Epithelial cell of esophagus (primary cell): Measurements from ENCODE around the gene DNAJC9.
A peak's percentile ranks its signal among the peaks of the same experiment; 100 is the strongest.

ENCODE experiments used
- DNase-seq: peaks from one replicate; pipeline ENCODE4 v3.0.0; 2010; ENCODE audit warnings: low read depth
- H3K4me3 ChIP-seq: 2 replicates; pipeline ENCODE4 v1.5.1; 2011; ENCODE audit warnings: mild to moderate bottlenecking, low read length, control low read depth
- CTCF ChIP-seq: IDR thresholded peaks from 2 replicates; pipeline ENCODE4 v1.5.1; 2011; ENCODE audit warnings: low read depth, mild to moderate bottlenecking, low read length, control low read depth, inconsistent platforms; ENCODE audit not compliant: insufficient read depth; ENCODE audit errors: missing control alignments

Gene DNAJC9

GRCh38 chr10:73246646-73247508 is at the start of gene DNAJC9:
Gene DNAJC9, minus strand, starts transcription at chr10:73247255. Its CDS starts 66 bp downstream, at chr10:73247189.
- H3K4me3 ChIP-seq = peak within 1 kb of the TSS; percentile 83
- peak; percentile 97 for DNase-seq
- peak; percentile 2 for TF ChIP-seq CTCF

DNA sequence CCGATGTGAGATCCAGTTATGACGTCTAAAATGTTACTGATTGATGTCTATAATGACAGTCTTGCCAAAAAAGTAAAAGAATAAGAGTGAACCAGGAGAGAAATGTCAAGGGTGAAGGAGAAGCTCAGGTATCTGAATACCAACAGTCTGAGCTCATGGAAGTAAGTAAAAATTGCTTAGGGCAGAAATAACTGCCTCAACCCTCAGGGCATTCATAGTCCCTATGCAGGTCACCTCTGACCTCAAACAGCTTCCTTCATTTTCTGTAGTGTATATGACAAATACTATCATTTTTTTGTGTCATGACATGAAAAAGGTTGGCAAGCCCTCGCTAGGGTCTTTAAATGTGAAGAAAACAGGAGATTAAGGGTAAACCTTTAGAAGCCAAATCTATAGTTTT is 46.4 kb upstream of the DNAJC9 start:
- H3K4me3 ChIP-seq = no peak overlapping the region
- TF ChIP-seq CTCF = no peak
- DNase-seq = no peak

GRCh38 chr10:73289958-73290357 is 42.9 kb upstream of the DNAJC9 start:
- TF ChIP-seq CTCF = no peak
- H3K4me3 ChIP-seq = no peak overlapping the region
- DNase-seq = no peak

DNA sequence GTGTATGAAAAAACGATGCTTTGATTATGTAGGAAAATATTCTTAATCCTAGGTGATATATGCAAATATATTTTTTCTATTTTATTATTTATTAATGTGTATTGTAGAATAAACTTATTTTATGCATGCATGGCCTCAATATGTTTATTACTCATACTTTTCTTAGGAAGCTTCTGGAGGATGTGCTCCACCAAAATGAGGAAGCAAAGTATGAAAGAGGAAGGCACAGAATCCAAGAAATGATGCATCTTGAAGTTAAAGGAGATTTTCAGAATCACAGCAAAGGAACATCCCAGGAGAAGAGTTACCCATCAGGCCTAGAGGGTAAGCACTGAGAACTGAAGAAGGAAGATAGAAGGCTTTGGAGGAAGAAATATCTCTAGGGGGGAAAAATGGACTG is 40.4 kb upstream of the DNAJC9 start:
- no peak for DNase-seq
- H3K4me3 ChIP-seq = no peak overlapping the region
- no peak for TF ChIP-seq CTCF

- TF ChIP-seq CTCF = no peak
Measured at GRCh38 chr10:73281097-73281496, 34.0 kb upstream of the DNAJC9 start.

DNA sequence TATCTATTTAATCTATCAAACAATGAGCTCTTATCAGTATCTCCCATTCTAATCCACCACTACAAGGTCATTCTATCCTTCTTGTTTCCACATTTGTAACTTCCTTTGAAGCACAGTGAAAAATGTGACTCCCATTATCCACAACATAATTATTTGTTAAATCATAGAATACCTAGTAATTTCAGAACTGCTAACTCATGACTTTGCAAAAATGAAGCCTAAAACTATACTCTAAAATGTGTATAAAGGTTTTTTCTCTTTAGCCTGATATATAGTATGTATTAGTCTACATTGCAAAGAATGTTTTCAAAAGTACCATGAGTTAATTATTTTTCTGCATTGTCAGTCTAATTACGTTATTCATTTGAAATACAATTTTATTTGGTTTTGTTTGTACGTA is 17.4 kb upstream of the DNAJC9 start:
- TF ChIP-seq CTCF = no peak
- no peak overlapping the region for H3K4me3 ChIP-seq
- no peak for DNase-seq

More at GRCh38 chr10:73281097-73281496, 34.0 kb upstream of the DNAJC9 start:
- no peak for DNase-seq
- H3K4me3 ChIP-seq = no peak overlapping the region
